HG03108 (cell line): ENCODE data around the gene DVL1.
"Not testable (repeated sequence)": the region's sequence is repeated elsewhere in the genome, so short reads cannot be mapped to it uniquely, and the experiment has no call there.

ENCODE experiments used
- ATAC-seq: cut with Tn5 transposase; IDR thresholded peaks from one replicate; pipeline ENCODE4 v1.9.1; 2021; ENCODE audit warnings: moderate library complexity; ENCODE audit not compliant: unreplicated experiment

DVL1 gene

GRCh38 chr1:1349256-1350012 is at the start of gene DVL1:
Gene DVL1, minus strand, starts transcription at chr1:1349418. Its CDS starts 353 bp downstream, at chr1:1349065.
- ATAC-seq = peak; percentile 52

GRCh38 chr1:1398677-1399186 is 49.5 kb upstream of the DVL1 start:
- no peak for ATAC-seq

- ATAC-seq = no peak
Measured at GRCh38 chr1:1397839-1398523, 48.8 kb upstream of the DVL1 start.

- ATAC-seq = no peak
Measured at GRCh38 chr1:1395166-1395565, 45.9 kb upstream of the DVL1 start.

- ATAC-seq = no peak
Measured at GRCh38 chr1:1394116-1394515, 44.9 kb upstream of the DVL1 start.

GRCh38 chr1:1393428-1393827 is 44.2 kb upstream of the DVL1 start:
- ATAC-seq = no peak

- ATAC-seq = no peak
Measured at GRCh38 chr1:1393014-1393413, 43.8 kb upstream of the DVL1 start.

- no peak for ATAC-seq
Measured at GRCh38 chr1:1391225-1391624, 42.0 kb upstream of the DVL1 start.

- ATAC-seq = no peak
Measured at GRCh38 chr1:1390675-1391074, 41.5 kb upstream of the DVL1 start.

GRCh38 chr1:1388078-1388472 is 38.9 kb upstream of the DVL1 start:
- no peak for ATAC-seq

GRCh38 chr1:1387098-1388077 is 38.2 kb upstream of the DVL1 start:
- ATAC-seq = no peak

- ATAC-seq = no peak
Measured at GRCh38 chr1:1385931-1386330, 36.7 kb upstream of the DVL1 start.

GRCh38 chr1:1385339-1385738 is 36.1 kb upstream of the DVL1 start:
- not testable (repeated sequence) for ATAC-seq

- ATAC-seq = no peak
Measured at GRCh38 chr1:1381294-1381693, 32.1 kb upstream of the DVL1 start.

GRCh38 chr1:1380860-1381259 is 31.6 kb upstream of the DVL1 start:
- no peak for ATAC-seq

GRCh38 chr1:1377540-1378205 is 28.5 kb upstream of the DVL1 start:
- ATAC-seq = no peak

GRCh38 chr1:1376551-1377226 is 27.5 kb upstream of the DVL1 start:
- no peak for ATAC-seq

GRCh38 chr1:1374929-1375662 is 25.9 kb upstream of the DVL1 start, which contains the start of gene AURKAIP1:
Gene AURKAIP1, minus strand, starts transcription at chr1:1375207. Its CDS starts 451 bp downstream, at chr1:1374756.
- ATAC-seq = peak; percentile 84

- ATAC-seq = no peak
Measured at GRCh38 chr1:1374589-1374928, 25.3 kb upstream of the DVL1 start.
